Umbilical cord (tissue), 2 donors: ENCODE data around the gene PARG. TPM values are rescaled to one million over a fixed set of nuclear protein-coding genes. Genes with fewer than 3 reads are reported as not detected.
"Not testable (repeated sequence)": the region's sequence is repeated elsewhere in the genome, so short reads cannot be mapped to it uniquely, and the experiment has no call there.

Experiments used
- DNase-seq: peaks from one replicate; pipeline ENCODE4 v3.0.0-alpha.2; 2015; ENCODE audit warnings: low spot score
- total RNA-seq: library from RNA; depleted of rRNA; stranded (reverse); fragments of >200 nt; gene quantifications from one replicate; pipeline ENCODE4 v1.2.3, GENCODE V29; 2014; ENCODE audit warnings: low replicate concordance; ENCODE audit not compliant: insufficient read depth

The PARG gene
- total RNA-seq, 1 donor from 2014 or later = 70.3 TPM

- DNase-seq = no peak
Observed at GRCh38 chr10:49830846-49831245, 111.0 kb downstream of the PARG start.

- no peak for DNase-seq
Observed at GRCh38 chr10:49830016-49830415, 111.8 kb downstream of the PARG start.

GRCh38 chr10:49827297-49827696 is 114.5 kb downstream of the PARG start:
- no peak for DNase-seq

GRCh38 chr10:49819234-49819958 is 122.4 kb downstream of the PARG start:
- peak; percentile 72 for DNase-seq

- no peak for DNase-seq
Observed at GRCh38 chr10:49817845-49818244, 124.0 kb downstream of the PARG start.

GRCh38 chr10:49803988-49804387 is 137.8 kb downstream of the PARG start:
- no peak for DNase-seq

- DNase-seq = no peak
Observed at GRCh38 chr10:49798275-49798674, 143.6 kb downstream of the PARG start.

GRCh38 chr10:49791100-49791499 is 150.7 kb downstream of the PARG start:
- DNase-seq = no peak

- no peak for DNase-seq
Observed at GRCh38 chr10:49784681-49785080, 157.1 kb downstream of the PARG start.

- no peak for DNase-seq
Observed at GRCh38 chr10:49783645-49784044, 158.2 kb downstream of the PARG start.

- peak; percentile 65 for DNase-seq
Observed at GRCh38 chr10:49781247-49781646, 160.6 kb downstream of the PARG start.

- DNase-seq = no peak
Observed at GRCh38 chr10:49778197-49778596, 163.6 kb downstream of the PARG start.

GRCh38 chr10:49776851-49777250 is 165.0 kb downstream of the PARG start:
- DNase-seq = no peak

- DNase-seq = no peak
Observed at GRCh38 chr10:49775014-49775413, 166.8 kb downstream of the PARG start.

- DNase-seq = not testable (repeated sequence)
Observed at GRCh38 chr10:49772944-49773343, 168.9 kb downstream of the PARG start.

GRCh38 chr10:49771046-49771445 is 170.8 kb downstream of the PARG start:
- DNase-seq = not testable (repeated sequence)

GRCh38 chr10:49769692-49770091 is 172.1 kb downstream of the PARG start:
- DNase-seq = no peak

- no peak for DNase-seq
Observed at GRCh38 chr10:49768731-49769130, 173.1 kb downstream of the PARG start.

- DNase-seq = no peak
Observed at GRCh38 chr10:49768329-49768728, 173.5 kb downstream of the PARG start.

Other genes with a start within 250 kb of the PARG start
- not detected for gene OGDHL, start 179.7 kb downstream of the PARG start, total RNA-seq
- 11.3 TPM for gene TIMM23B, start within 50 bp of the PARG start, total RNA-seq
- 2.2 TPM for gene AGAP6, start 46.4 kb upstream of the PARG start, total RNA-seq
- gene WASHC2A, start 125.9 kb upstream of the PARG start, total RNA-seq = 21.2 TPM